Endothelial cell (in vitro differentiated cells): ENCODE results near the gene C16orf89. TPM values are rescaled to one million over a fixed set of nuclear protein-coding genes. Genes with fewer than 3 reads are reported as not detected.

Source experiments
- DNase-seq: peaks from one replicate; pipeline ENCODE4 v3.0.0; 2021; ENCODE audit warnings: low spot score
- H3K27ac Mint-ChIP-seq: one replicate; pipeline ENCODE4 v1.8.0; 2021; ENCODE audit warnings: mixed read lengths, inconsistent platforms; ENCODE audit not compliant: unreplicated experiment
- H3K27me3 Mint-ChIP-seq: one replicate; pipeline ENCODE4 v1.8.0; 2021; ENCODE audit warnings: mild to moderate bottlenecking, moderate library complexity, mixed read lengths, inconsistent platforms; ENCODE audit not compliant: unreplicated experiment
- H3K36me3 Mint-ChIP-seq: one replicate; pipeline ENCODE4 v1.8.0; 2021; ENCODE audit warnings: mild to moderate bottlenecking, low read depth, mixed read lengths, inconsistent platforms; ENCODE audit not compliant: unreplicated experiment
- H3K4me1 Mint-ChIP-seq: one replicate; pipeline ENCODE4 v1.8.0; 2021; ENCODE audit warnings: mild to moderate bottlenecking, mixed read lengths, inconsistent platforms; ENCODE audit not compliant: unreplicated experiment
- H3K4me3 Mint-ChIP-seq: one replicate; pipeline ENCODE4 v1.8.0; 2021; ENCODE audit warnings: mild to moderate bottlenecking, mixed read lengths, inconsistent platforms; ENCODE audit not compliant: unreplicated experiment
- H3K9me3 Mint-ChIP-seq: one replicate; pipeline ENCODE4 v1.8.0; 2021; ENCODE audit warnings: mixed read lengths, inconsistent platforms; ENCODE audit not compliant: unreplicated experiment
- CTCF ChIP-seq: fragments of 200-600 bp; sonication (generic); IDR thresholded peaks from one replicate; pipeline ENCODE4 v1.5.0; 2021; ENCODE audit warnings: antibody characterized with exemption; ENCODE audit not compliant: unreplicated experiment
- total RNA-seq: library from RNA; stranded (reverse); fragmentation: NEBNext Ultra II Directional; extraction: Animal tissue kit (Norgen Biotek cat#: 25700); gene quantifications from one replicate; pipeline ENCODE4 v1.2.1, GENCODE V29; 2021; ENCODE audit not compliant: unreplicated experiment

Gene C16orf89
- total RNA-seq, 1 donor from 2014 or later: not detected

GRCh38 chr16:5006348-5007193, 59.2 kb downstream of the C16orf89 start:
- peaks cover 4% of the 10 kb centered on the region for H3K4me1 Mint-ChIP-seq
- H3K4me3 Mint-ChIP-seq: no peak overlapping the region
- H3K27me3 Mint-ChIP-seq: peaks cover 2% of the 10 kb centered on the region
- H3K27ac Mint-ChIP-seq: no peak overlapping the region
- no peaks in the 10 kb centered on the region for H3K36me3 Mint-ChIP-seq
- DNase-seq: no peak
- no peaks in the 10 kb centered on the region for H3K9me3 Mint-ChIP-seq
- TF ChIP-seq CTCF: no peak

GRCh38 chr16:5005916-5006315, 59.8 kb downstream of the C16orf89 start:
- Mint-ChIP-seq H3K27ac (no peak overlapping the region), H3K4me3 (no peak overlapping the region), H3K36me3 (no peaks in the 10 kb centered on the region), H3K4me1 (peaks cover 4% of the 10 kb centered on the region), H3K9me3 (no peaks in the 10 kb centered on the region), H3K27me3 (peaks cover 3% of the 10 kb centered on the region)
- no peak for TF ChIP-seq CTCF
- no peak for DNase-seq

GRCh38 chr16:5004311-5004710, 61.4 kb downstream of the C16orf89 start:
- H3K27ac Mint-ChIP-seq: no peak overlapping the region

GRCh38 chr16:5003828-5004227, 61.9 kb downstream of the C16orf89 start:
- TF ChIP-seq CTCF: no peak
- Mint-ChIP-seq H3K36me3 (no peaks in the 10 kb centered on the region), H3K27me3 (peaks cover 3% of the 10 kb centered on the region), H3K4me3 (no peak overlapping the region), H3K4me1 (peaks cover 4% of the 10 kb centered on the region), H3K27ac (no peak overlapping the region), H3K9me3 (no peaks in the 10 kb centered on the region)
- DNase-seq: no peak

More at GRCh38 chr16:5004311-5004710, 61.4 kb downstream of the C16orf89 start:
- Mint-ChIP-seq H3K36me3 (no peaks in the 10 kb centered on the region), H3K9me3 (no peaks in the 10 kb centered on the region), H3K4me3 (no peak overlapping the region), H3K4me1 (peaks cover 4% of the 10 kb centered on the region), H3K27me3 (peaks cover 3% of the 10 kb centered on the region)
- no peak for TF ChIP-seq CTCF
- no peak for DNase-seq

- H3K4me1 Mint-ChIP-seq: peaks cover 4% of the 10 kb centered on the region
- no peaks in the 10 kb centered on the region for H3K9me3 Mint-ChIP-seq
- TF ChIP-seq CTCF: no peak
- no peak for DNase-seq
- H3K27ac Mint-ChIP-seq: no peak overlapping the region
- no peaks in the 10 kb centered on the region for H3K36me3 Mint-ChIP-seq
- H3K4me3 Mint-ChIP-seq: no peak overlapping the region
- H3K27me3 Mint-ChIP-seq: peaks cover 3% of the 10 kb centered on the region
These were observed 62.5 kb downstream of the C16orf89 start for GRCh38 chr16:5003211-5003610.
